Epithelial cell of esophagus (primary cell): Measurements from ENCODE around the gene ANXA11.

ENCODE experiments used
- DNase-seq: peaks from one replicate; pipeline ENCODE4 v3.0.0; 2010; ENCODE audit warnings: low read depth
- H3K4me3 ChIP-seq: 2 replicates; pipeline ENCODE4 v1.5.1; 2011; ENCODE audit warnings: mild to moderate bottlenecking, low read length, control low read depth
- CTCF ChIP-seq: IDR thresholded peaks from 2 replicates; pipeline ENCODE4 v1.5.1; 2011; ENCODE audit warnings: low read depth, mild to moderate bottlenecking, low read length, control low read depth, inconsistent platforms; ENCODE audit not compliant: insufficient read depth; ENCODE audit errors: missing control alignments

Gene ANXA11

DNA sequence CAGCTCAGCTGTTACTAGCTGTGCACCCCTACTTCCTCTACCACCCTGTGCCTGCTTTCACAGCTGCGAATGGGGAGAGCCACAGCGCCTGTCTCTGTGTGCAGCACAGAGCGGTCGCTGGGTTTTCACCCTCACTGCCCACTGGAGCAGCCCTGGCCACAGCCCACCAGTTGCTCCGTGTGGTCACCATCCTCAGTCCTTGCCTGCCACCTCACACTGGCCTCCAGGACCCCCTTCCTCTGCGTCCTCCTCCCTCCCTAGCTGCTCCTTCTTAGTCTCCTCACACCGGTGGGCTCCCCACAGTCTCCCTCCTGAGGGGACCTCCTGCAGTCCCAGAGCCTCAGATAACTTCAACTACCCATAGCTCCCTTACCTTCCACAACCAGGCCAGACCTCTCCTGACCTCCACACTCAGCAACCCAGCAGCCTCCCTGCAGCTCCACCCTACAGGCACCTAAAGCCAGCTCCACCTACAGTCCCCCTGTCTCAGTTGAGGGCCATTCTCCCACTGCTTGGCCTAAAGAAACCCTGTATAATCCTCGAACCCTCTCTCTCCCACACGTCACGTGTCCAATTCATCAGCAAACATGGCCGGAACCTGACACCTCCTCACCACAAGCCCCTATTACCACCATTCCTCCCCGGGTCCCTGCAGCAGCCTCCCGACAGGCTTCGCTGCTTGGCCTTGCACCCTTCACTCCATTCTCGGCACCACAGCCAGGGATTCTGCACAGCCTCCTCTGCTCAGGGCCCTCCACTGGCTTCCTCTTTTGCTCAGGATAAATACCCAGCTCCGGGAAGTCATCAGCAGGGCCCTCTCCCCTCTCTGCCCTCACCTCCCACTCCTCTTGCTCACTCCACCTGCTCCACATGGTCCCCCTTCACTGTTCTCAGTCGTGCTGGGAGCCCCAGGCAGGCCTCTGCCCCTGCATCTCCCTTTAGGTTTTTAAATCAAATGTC is 44.7 kb downstream of the ANXA11 start:
- no peak for TF ChIP-seq CTCF
- no peak for DNase-seq
- no peak overlapping the region for H3K4me3 ChIP-seq

- TF ChIP-seq CTCF, result no peak
- no peak for DNase-seq
- no peak overlapping the region for H3K4me3 ChIP-seq
Measured at GRCh38 chr10:80159166-80159873, 46.0 kb downstream of the ANXA11 start.

- peak; percentile 92 for DNase-seq
- H3K4me3 ChIP-seq, result no peak overlapping the region
- no peak for TF ChIP-seq CTCF
Measured at GRCh38 chr10:80158598-80159127, 46.7 kb downstream of the ANXA11 start.

DNA sequence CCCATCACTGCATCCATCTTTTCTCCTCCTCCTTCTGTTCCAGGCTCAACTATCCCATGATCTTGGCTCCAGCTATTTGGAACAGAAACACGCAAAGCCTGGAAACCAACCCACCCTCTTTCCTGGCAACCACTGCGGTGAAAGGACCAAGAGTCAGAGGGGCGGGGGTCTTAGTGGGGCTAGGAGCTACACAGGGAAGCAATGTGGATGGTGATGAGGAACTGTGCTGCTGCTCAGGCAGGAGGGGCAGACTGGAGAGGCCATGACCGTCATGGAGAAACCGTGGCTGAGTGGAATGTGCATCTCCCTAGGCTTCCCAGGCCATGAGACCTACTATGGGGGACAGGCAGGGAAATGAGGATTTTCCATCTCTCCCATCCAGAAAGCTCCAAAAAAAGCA is 47.2 kb downstream of the ANXA11 start:
- TF ChIP-seq CTCF, result no peak
- no peak for DNase-seq
- no peak overlapping the region for H3K4me3 ChIP-seq

GRCh38 chr10:80157561-80157960 is 47.8 kb downstream of the ANXA11 start:
- DNase-seq, result no peak
- H3K4me3 ChIP-seq, result no peak overlapping the region
- no peak for TF ChIP-seq CTCF

GRCh38 chr10:80156216-80156615 is 49.1 kb downstream of the ANXA11 start:
- no peak overlapping the region for H3K4me3 ChIP-seq
- no peak for DNase-seq
- TF ChIP-seq CTCF, result no peak
